Activated naive CD8-positive, alpha-beta T cell treated with anti-CD3 and anti-CD28 coated beads, Interleukin-2, amount 10 ng/mL, durations not matched to agents 7 days and 5 days (primary cell): ENCODE measurements around the gene CAP2. TPM values are rescaled to one million over a fixed set of nuclear protein-coding genes. Genes with fewer than 3 reads are reported as not detected.

Source experiments
- ATAC-seq: fragments of 150-1000 bp; cut with Tn5 transposase; one replicate; pipeline ENCODE4 v1.10.0; 2021; ENCODE audit warnings: low read depth, moderate library complexity
- POLR2A ChIA-PET: fragments of 350-600 bp; sonication (Branson Sonifier 250); formaldehyde crosslinking; loops from one replicate; lab custom pipeline; 2021; ENCODE audit warnings: antibody characterized with exemption; lab: Charles Lee
- DNase-seq: peaks from one replicate; pipeline ENCODE4 v3.0.0; 2021
- H3K27ac Mint-ChIP-seq: one replicate; pipeline ENCODE4 v1.8.0; 2022; ENCODE audit warnings: mild to moderate bottlenecking, mixed read lengths
- H3K27me3 Mint-ChIP-seq: one replicate; pipeline ENCODE4 v1.8.0; 2022; ENCODE audit warnings: mild to moderate bottlenecking, moderate library complexity, mixed read lengths
- H3K36me3 Mint-ChIP-seq: one replicate; pipeline ENCODE4 v1.8.0; 2021; ENCODE audit warnings: mild to moderate bottlenecking, mixed read lengths
- H3K4me1 Mint-ChIP-seq: one replicate; pipeline ENCODE4 v1.8.0; 2021; ENCODE audit warnings: mixed read lengths
- H3K4me3 Mint-ChIP-seq: one replicate; pipeline ENCODE4 v1.8.0; 2022; ENCODE audit warnings: mild to moderate bottlenecking, moderate library complexity, mixed read lengths
- H3K9me3 Mint-ChIP-seq: one replicate; pipeline ENCODE4 v1.8.0; 2021; ENCODE audit warnings: mixed read lengths
- total RNA-seq, 2 experiments: library from RNA; stranded (reverse); gene quantifications; one replicate each; pipeline ENCODE4 v1.2.3, GENCODE V29; 2021

The CAP2 gene
- total RNA-seq, 2 experiments from 2014 or later = not detected

GRCh38 chr6:17601386-17601703 is 207.9 kb downstream of the CAP2 start:
- H3K4me1 Mint-ChIP-seq = peaks cover 24% of the 10 kb centered on the region
- H3K27me3 Mint-ChIP-seq = no peaks in the 10 kb centered on the region
- peak overlapping the region; percentile 96 for H3K4me3 Mint-ChIP-seq
- H3K27ac Mint-ChIP-seq = peak overlapping the region; percentile 95
- POLR2A ChIA-PET = interaction anchor here (0.7 to 3.5 kb wide), 7 partner anchors 31 to 901 kb away, joined by 3 to 39 read pairs (median 7); partner anchors contain the start of genes DEK and NUP153
- no peak for DNase-seq
- no peak for ATAC-seq
- peaks cover 23% of the 10 kb centered on the region for H3K36me3 Mint-ChIP-seq
- H3K9me3 Mint-ChIP-seq = no peaks in the 10 kb centered on the region

- ATAC-seq = no peak
These were observed 209.5 kb downstream of the CAP2 start for GRCh38 chr6:17602888-17603287.

GRCh38 chr6:17606606-17607005 is 213.2 kb downstream of the CAP2 start:
- H3K4me1 Mint-ChIP-seq = peaks cover 16% of the 10 kb centered on the region
- H3K9me3 Mint-ChIP-seq = no peaks in the 10 kb centered on the region
- H3K36me3 Mint-ChIP-seq = peaks cover 27% of the 10 kb centered on the region
- ATAC-seq (no peak), DNase-seq (no peak)
- H3K27ac Mint-ChIP-seq = no peak overlapping the region
- POLR2A ChIA-PET = interaction anchor here (0.9 kb wide), 1 partner anchor 644 kb away, joined by 8 read pairs; no protein-coding TSS in a partner anchor
- no peak overlapping the region for H3K4me3 Mint-ChIP-seq
- H3K27me3 Mint-ChIP-seq = no peaks in the 10 kb centered on the region

More at GRCh38 chr6:17602888-17603287, 209.5 kb downstream of the CAP2 start:
- H3K4me3 Mint-ChIP-seq = no peak overlapping the region
- peaks cover 27% of the 10 kb centered on the region for H3K36me3 Mint-ChIP-seq
- POLR2A ChIA-PET = interaction anchor here (0.8 to 3.5 kb wide), 2 partner anchors 100 to 104 kb away, joined by 3 to 32 read pairs; partner anchors contain the start of gene NUP153
- no peaks in the 10 kb centered on the region for H3K27me3 Mint-ChIP-seq
- H3K27ac Mint-ChIP-seq = no peak overlapping the region
- H3K9me3 Mint-ChIP-seq = no peaks in the 10 kb centered on the region
- peaks cover 24% of the 10 kb centered on the region for H3K4me1 Mint-ChIP-seq
- DNase-seq = no peak

Other genes starting within 250 kb of the CAP2 start
- not detected for gene RBM24, start 112.2 kb upstream of the CAP2 start, total RNA-seq
- gene FAM8A1, start 206.7 kb downstream of the CAP2 start, total RNA-seq = 10 to 100 TPM; 14.2 to 14.9 TPM